ENCODE data around the gene TMPRSS11F.

The TMPRSS11F gene

DNA sequence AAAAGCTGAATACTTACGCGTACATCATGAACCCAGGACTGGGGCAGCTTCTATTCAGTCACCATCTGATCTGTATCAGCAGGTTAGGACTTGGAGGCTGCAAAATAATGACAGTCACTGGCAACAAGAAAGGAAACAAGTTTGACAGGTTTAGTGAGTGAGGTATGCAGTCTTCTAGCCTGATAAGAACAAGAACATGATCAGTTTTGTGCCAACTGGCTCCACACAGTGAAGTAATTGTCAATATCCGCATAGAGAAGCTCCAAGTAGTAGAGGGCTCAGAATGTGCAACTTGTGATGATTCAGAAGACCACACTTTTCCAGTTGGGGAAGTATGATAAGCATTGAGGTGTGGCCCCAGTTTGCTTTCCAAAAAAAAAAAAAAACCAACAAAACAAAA lies at the start of gene TMPRSS11F:
TMPRSS11F (minus strand) TSS at position 77 of the 400 bp plus-strand sequence; CDS start at position 28, 49 bp downstream.
- TF ChIP-seq, protein P1, sequence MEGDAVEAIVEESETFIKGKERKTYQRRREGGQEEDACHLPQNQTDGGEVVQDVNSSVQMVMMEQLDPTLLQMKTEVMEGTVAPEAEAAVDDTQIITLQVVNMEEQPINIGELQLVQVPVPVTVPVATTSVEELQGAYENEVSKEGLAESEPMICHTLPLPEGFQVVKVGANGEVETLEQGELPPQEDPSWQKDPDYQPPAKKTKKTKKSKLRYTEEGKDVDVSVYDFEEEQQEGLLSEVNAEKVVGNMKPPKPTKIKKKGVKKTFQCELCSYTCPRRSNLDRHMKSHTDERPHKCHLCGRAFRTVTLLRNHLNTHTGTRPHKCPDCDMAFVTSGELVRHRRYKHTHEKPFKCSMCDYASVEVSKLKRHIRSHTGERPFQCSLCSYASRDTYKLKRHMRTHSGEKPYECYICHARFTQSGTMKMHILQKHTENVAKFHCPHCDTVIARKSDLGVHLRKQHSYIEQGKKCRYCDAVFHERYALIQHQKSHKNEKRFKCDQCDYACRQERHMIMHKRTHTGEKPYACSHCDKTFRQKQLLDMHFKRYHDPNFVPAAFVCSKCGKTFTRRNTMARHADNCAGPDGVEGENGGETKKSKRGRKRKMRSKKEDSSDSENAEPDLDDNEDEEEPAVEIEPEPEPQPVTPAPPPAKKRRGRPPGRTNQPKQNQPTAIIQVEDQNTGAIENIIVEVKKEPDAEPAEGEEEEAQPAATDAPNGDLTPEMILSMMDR (IDR thresholded peaks at IDR 0.05; ENCODE audit: low read depth, low read length, poor library complexity, severe bottlenecking) = no peak
- no peak for TF ChIP-seq EZH2phosphoT487 (IDR thresholded peaks at IDR 0.05; ENCODE audit: borderline replicate concordance, low read length)
- Histone ChIP-seq H3K4me3 (ENCODE audit: low read length) (no peak within 1 kb of the TSS), H3K4me2 (ENCODE audit: low read length) (no peak within 1 kb of the TSS)

DNA sequence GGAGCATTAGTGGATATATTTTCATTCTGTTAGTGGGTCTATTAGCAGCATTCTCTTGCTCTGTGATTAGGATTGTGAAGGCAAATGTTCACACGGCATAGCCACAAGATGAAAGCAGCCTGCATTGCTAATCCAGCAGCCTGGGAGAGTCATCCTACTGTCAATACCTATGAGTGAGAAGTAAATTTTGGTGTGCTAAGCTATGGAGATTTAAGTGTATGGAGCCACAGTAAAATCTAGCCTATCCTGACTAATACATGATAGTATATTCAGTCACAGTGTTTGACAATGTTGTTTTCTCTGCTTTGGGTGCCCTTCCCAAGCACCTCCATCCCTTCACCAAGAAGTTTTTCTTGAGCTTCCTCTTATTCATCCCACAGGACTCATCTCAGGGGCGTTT lies 47.2 kb upstream of the TMPRSS11F start:
- Histone ChIP-seq H3K36me3 (ENCODE audit: control insufficient read depth, low read length) (no peaks in the 10 kb centered on the region), H3K9me3 (ENCODE audit: control insufficient read depth, insufficient read depth, low read length) (no peaks in the 10 kb centered on the region), H3K27me3 (ENCODE audit: control insufficient read depth, low read length) (no peaks in the 10 kb centered on the region), H3K4me2 (ENCODE audit: low read length) (no peak overlapping the region), H3F3A (ENCODE audit: control insufficient read depth, insufficient read depth) (no peaks in the 10 kb centered on the region), H3K27ac (ENCODE audit: low read depth, low read length) (no peak overlapping the region), H3K79me2 (ENCODE audit: control insufficient read depth, low read length) (no peaks in the 10 kb centered on the region), H3K4me1 (ENCODE audit: control insufficient read depth, low read length) (no peaks in the 10 kb centered on the region), H3K9me2 (replicated peaks; ENCODE audit: control insufficient read depth, low read length) (no peaks in the 10 kb centered on the region), H3K4me3 (ENCODE audit: low read length) (no peak overlapping the region), H4K20me1 (ENCODE audit: control insufficient read depth, insufficient read depth, low read depth, low read length) (no peaks in the 10 kb centered on the region)
- no peak for TF ChIP-seq EZH2phosphoT487 (IDR thresholded peaks at IDR 0.05; ENCODE audit: borderline replicate concordance, low read length)
- TF ChIP-seq, protein P1 (IDR thresholded peaks at IDR 0.05; ENCODE audit: low read depth, low read length, poor library complexity, severe bottlenecking) = no peak

More for the DNA sequence above, at the start of gene TMPRSS11F:
- no peaks in the 10 kb centered on the region for H3F3A ChIP-seq (ENCODE audit: control insufficient read depth, insufficient read depth)
- no peaks in the 10 kb centered on the region for H3K79me2 ChIP-seq (ENCODE audit: control insufficient read depth, low read length)
- no peak within 1 kb of the TSS for H3K27ac ChIP-seq (ENCODE audit: low read depth, low read length)
- H3K9me2 ChIP-seq (replicated peaks; ENCODE audit: control insufficient read depth, low read length) = no peaks in the 10 kb centered on the region
- H4K20me1 ChIP-seq (ENCODE audit: control insufficient read depth, insufficient read depth, low read depth, low read length) = no peaks in the 10 kb centered on the region
- H3K36me3 ChIP-seq (ENCODE audit: control insufficient read depth, low read length) = no peaks in the 10 kb centered on the region
- H3K4me1 ChIP-seq (ENCODE audit: control insufficient read depth, low read length) = no peaks in the 10 kb centered on the region
- no peaks in the 10 kb centered on the region for H3K27me3 ChIP-seq (ENCODE audit: control insufficient read depth, low read length)
- H3K9me3 ChIP-seq (ENCODE audit: control insufficient read depth, insufficient read depth, low read length) = no peaks in the 10 kb centered on the region

DNA sequence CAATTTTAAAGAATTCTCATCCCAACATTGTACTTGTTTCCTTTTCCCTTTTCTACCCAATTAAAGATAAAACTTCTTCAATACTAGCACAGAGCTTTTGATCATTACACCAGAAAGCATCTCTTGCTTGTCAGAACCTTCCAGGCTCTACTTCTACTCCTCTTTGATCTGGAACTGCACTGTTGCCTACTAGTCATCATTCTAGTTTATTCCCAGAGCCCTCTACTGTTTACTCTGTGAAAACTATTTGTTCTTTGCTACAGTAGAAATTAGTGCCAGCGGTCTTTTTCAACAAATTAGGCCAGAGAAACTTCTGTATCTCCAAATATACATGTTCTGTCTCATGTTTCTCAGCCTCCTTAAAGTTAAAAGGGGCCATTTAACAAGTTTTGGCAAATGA lies 46.8 kb upstream of the TMPRSS11F start:
- no peaks in the 10 kb centered on the region for H3F3A ChIP-seq (ENCODE audit: control insufficient read depth, insufficient read depth)
- no peaks in the 10 kb centered on the region for H3K9me2 ChIP-seq (replicated peaks; ENCODE audit: control insufficient read depth, low read length)
- H3K27ac ChIP-seq (ENCODE audit: low read depth, low read length) = no peak overlapping the region
- H3K79me2 ChIP-seq (ENCODE audit: control insufficient read depth, low read length) = no peaks in the 10 kb centered on the region
- no peaks in the 10 kb centered on the region for H3K27me3 ChIP-seq (ENCODE audit: control insufficient read depth, low read length)
- no peaks in the 10 kb centered on the region for H4K20me1 ChIP-seq (ENCODE audit: control insufficient read depth, insufficient read depth, low read depth, low read length)
- H3K4me2 ChIP-seq (ENCODE audit: low read length) = no peak overlapping the region
- TF ChIP-seq, protein P1 (IDR thresholded peaks at IDR 0.05; ENCODE audit: low read depth, low read length, poor library complexity, severe bottlenecking) = peak; percentile 21
- TF ChIP-seq EZH2phosphoT487 (IDR thresholded peaks at IDR 0.05; ENCODE audit: borderline replicate concordance, low read length) = no peak
- H3K9me3 ChIP-seq (ENCODE audit: control insufficient read depth, insufficient read depth, low read length) = no peaks in the 10 kb centered on the region
- no peak overlapping the region for H3K4me3 ChIP-seq (ENCODE audit: low read length)
- no peaks in the 10 kb centered on the region for H3K36me3 ChIP-seq (ENCODE audit: control insufficient read depth, low read length)
- no peaks in the 10 kb centered on the region for H3K4me1 ChIP-seq (ENCODE audit: control insufficient read depth, low read length)
